Activated CD8-positive, alpha-beta memory T cell treated with anti-CD3 and anti-CD28 coated beads for 24 hours (primary cell): Measurements from ENCODE around the gene CRTC2.
"Not testable (repeated sequence)": the region's sequence is repeated elsewhere in the genome, so short reads cannot be mapped to it uniquely, and the experiment has no call there.

Experiments used
- DNase-seq: peaks from one replicate; pipeline ENCODE4 v3.0.0-alpha.2; 2020

CRTC2 gene

GRCh38 chr1:153958111-153958960 is at the start of gene CRTC2:
CRTC2 (minus strand) TSS chr1:153958612; CDS start chr1:153958497, 115 bp downstream.
- peak; percentile 97 for DNase-seq

- no peak for DNase-seq
Observed at GRCh38 chr1:154006136-154006535, 47.7 kb upstream of the CRTC2 start.

- no peak for DNase-seq
Observed at GRCh38 chr1:154000420-154000819, 42.0 kb upstream of the CRTC2 start.

GRCh38 chr1:153996882-153997281 is 38.5 kb upstream of the CRTC2 start:
- not testable (repeated sequence) for DNase-seq

GRCh38 chr1:153995640-153996039 is 37.2 kb upstream of the CRTC2 start:
- no peak for DNase-seq

GRCh38 chr1:153995202-153995601 is 36.8 kb upstream of the CRTC2 start:
- DNase-seq = no peak

- DNase-seq = no peak
Observed at GRCh38 chr1:153991806-153992205, 33.4 kb upstream of the CRTC2 start.

- DNase-seq = no peak
Observed at GRCh38 chr1:153991151-153991630, 32.8 kb upstream of the CRTC2 start.

GRCh38 chr1:153990468-153991150 is 32.2 kb upstream of the CRTC2 start, which contains the start of gene RPS27:
RPS27 (plus strand) TSS chr1:153990762; CDS start chr1:153990797, 35 bp downstream.
- DNase-seq = peak; percentile 94

GRCh38 chr1:153987621-153988020 is 29.2 kb upstream of the CRTC2 start:
- DNase-seq = no peak

- peak; percentile 75 for DNase-seq
Observed at GRCh38 chr1:153985941-153986761, 27.7 kb upstream of the CRTC2 start, which contains the start of gene RAB13. RAB13 (minus strand) TSS chr1:153986339; CDS start chr1:153986236, 103 bp downstream.

GRCh38 chr1:153985341-153985912 is 27.0 kb upstream of the CRTC2 start:
- peak; percentile 75 for DNase-seq

- DNase-seq = no peak
Observed at GRCh38 chr1:153984123-153984894, 25.9 kb upstream of the CRTC2 start.

- DNase-seq = not testable (repeated sequence)
Observed at GRCh38 chr1:153981735-153982134, 23.3 kb upstream of the CRTC2 start.

GRCh38 chr1:153979091-153979490 is 20.7 kb upstream of the CRTC2 start:
- DNase-seq = not testable (repeated sequence)

GRCh38 chr1:153978274-153978909 is 20.0 kb upstream of the CRTC2 start:
- DNase-seq = no peak

GRCh38 chr1:153977250-153978240 is 19.1 kb upstream of the CRTC2 start, which contains the start of gene JTB:
JTB (minus strand) TSS chr1:153977674; CDS start chr1:153977252, 422 bp downstream.
- peak; percentile 91 for DNase-seq

GRCh38 chr1:153976819-153977249 is 18.4 kb upstream of the CRTC2 start:
- DNase-seq = no peak

GRCh38 chr1:153973525-153973924 is 15.1 kb upstream of the CRTC2 start:
- no peak for DNase-seq

- DNase-seq = no peak
Observed at GRCh38 chr1:153973071-153973470, 14.7 kb upstream of the CRTC2 start.
